Activated T-helper 2 cell treated with anti-CD3 and anti-CD28 coated beads, Interferon-gamma antibody, Interleukin-2, Interleukin-4, amounts not matched to agents 10 μg/mL and 5 μg/mL and 100 μg/mL, durations not matched to agents 14 hours and 24 hours and 36 hours (primary cell): ENCODE results near the gene NDUFV3. TPM values are rescaled to one million over a fixed set of nuclear protein-coding genes. Genes with fewer than 3 reads are reported as not detected.
"Not testable (repeated sequence)": the region's sequence is repeated elsewhere in the genome, so short reads cannot be mapped to it uniquely, and the experiment has no call there.

Experiments
- DNase-seq: peaks from one replicate; pipeline ENCODE4 v3.0.0; 2021; ENCODE audit warnings: low spot score
- H3K27ac Mint-ChIP-seq: one replicate; pipeline ENCODE4 v1.8.0; 2021; ENCODE audit warnings: mixed read lengths
- H3K27me3 Mint-ChIP-seq: one replicate; pipeline ENCODE4 v1.8.0; 2021; ENCODE audit warnings: low read depth, mixed read lengths
- H3K36me3 Mint-ChIP-seq: one replicate; pipeline ENCODE4 v1.8.0; 2021; ENCODE audit warnings: low read depth, mixed read lengths
- H3K4me1 Mint-ChIP-seq: one replicate; pipeline ENCODE4 v1.8.0; 2021; ENCODE audit warnings: low read depth, mixed read lengths
- H3K4me3 Mint-ChIP-seq: one replicate; pipeline ENCODE4 v1.8.0; 2021; ENCODE audit warnings: low read depth, mild to moderate bottlenecking, moderate library complexity, mixed read lengths
- H3K9me3 Mint-ChIP-seq: one replicate; pipeline ENCODE4 v1.8.0; 2021; ENCODE audit warnings: mixed read lengths
- intact Hi-C: fragments of 100-400 bp; cut with micrococcal nuclease; formaldehyde crosslinking; loops from one replicate; pipeline ENCODE4 v1.15.1; 2023
- total RNA-seq: library from RNA; stranded (reverse); gene quantifications from 2 replicates; pipeline ENCODE4 v1.2.3, GENCODE V29; 2022

Gene NDUFV3
- total RNA-seq, 1 donor from 2014 or later = 45.9 TPM

- DNase-seq, H3K4me3 Mint-ChIP-seq, H3K27ac Mint-ChIP-seq, H3K4me1 Mint-ChIP-seq, intact Hi-C loops, H3K36me3 Mint-ChIP-seq, H3K27me3 Mint-ChIP-seq, H3K9me3 Mint-ChIP-seq: not testable (repeated sequence)
These were observed 44.2 kb downstream of the NDUFV3 start for GRCh38 chr21:42937034-42937940.

DNA sequence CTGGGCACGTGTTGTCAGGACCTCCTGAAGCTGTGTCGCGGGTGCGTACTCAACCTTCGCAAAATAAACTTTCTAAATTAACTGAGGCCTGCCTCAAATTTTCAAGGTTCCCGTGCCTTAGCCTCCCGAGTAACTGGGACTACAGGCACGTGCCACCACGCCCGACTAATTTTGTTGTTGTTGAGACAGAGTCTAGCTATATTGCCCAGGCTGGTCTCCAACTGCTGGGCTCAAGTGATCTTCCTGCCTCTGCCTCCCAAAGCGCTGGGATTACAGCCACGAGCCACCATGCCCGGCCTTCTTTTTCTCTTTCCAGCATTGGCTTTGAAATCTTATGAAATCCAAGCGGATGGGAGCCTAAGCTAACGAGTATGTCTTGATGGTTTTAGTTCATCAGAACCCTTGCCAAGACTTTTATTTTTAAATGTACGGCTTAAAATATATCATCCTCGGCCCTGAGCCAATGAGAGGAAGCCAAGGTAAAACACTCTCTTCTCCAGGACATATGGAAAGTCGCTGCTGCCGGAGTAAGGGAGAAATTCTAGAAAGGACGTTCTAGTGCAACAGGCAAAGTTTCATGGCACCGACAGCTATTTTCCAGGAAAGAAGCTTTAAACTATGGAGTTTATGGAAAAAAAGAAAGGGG, 45.0 kb downstream of the NDUFV3 start:
- no peaks in the 10 kb centered on the region for H3K36me3 Mint-ChIP-seq
- no peak overlapping the region for H3K4me3 Mint-ChIP-seq
- intact Hi-C loops = no loop called here
- DNase-seq = no peak
- no peaks in the 10 kb centered on the region for H3K4me1 Mint-ChIP-seq
- H3K9me3 Mint-ChIP-seq = no peaks in the 10 kb centered on the region
- no peaks in the 10 kb centered on the region for H3K27me3 Mint-ChIP-seq
- no peak overlapping the region for H3K27ac Mint-ChIP-seq

GRCh38 chr21:42938606-42938995, 45.5 kb downstream of the NDUFV3 start:
- H3K36me3 Mint-ChIP-seq, H3K4me1 Mint-ChIP-seq, H3K27me3 Mint-ChIP-seq, DNase-seq, H3K27ac Mint-ChIP-seq, intact Hi-C loops, H3K9me3 Mint-ChIP-seq, H3K4me3 Mint-ChIP-seq: not testable (repeated sequence)

DNA sequence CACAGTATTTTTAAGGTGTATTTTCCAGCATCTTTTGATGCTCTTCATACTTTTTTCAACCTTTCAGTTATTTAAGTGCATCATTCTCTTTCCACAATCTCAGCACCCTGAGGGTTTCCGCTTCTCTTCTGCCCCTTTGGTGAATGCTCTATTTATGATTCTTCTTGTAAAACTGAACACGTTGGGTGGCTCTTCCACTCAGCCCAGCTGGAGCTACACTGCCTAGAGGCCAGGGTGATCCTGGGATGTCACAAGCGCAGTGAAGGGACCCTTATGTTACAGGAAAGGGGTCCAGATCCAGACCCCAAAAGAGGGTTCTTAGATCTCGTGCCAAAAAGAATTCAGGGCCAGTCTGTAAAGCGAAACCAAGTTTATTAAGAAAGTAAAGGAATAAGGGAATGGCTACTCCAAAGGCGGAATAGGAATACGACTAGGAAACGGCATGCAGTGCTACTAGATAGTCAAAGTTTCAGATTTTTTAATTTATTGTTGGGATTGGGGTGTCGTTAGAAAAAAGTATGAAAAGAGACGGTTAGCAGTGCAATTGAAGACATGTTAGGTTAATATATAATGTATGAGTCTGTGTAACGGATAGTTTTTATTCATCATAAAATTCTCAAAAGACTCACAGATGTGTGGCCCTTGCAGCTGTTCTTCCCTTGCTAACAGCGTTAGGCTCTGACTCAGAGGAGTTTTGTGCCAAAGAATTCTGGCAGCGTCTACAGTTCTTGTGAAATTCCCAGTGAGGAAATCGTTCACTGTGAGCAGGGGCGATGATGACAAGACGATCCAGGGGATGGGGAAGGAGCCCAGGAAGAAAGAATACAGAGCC, 46.7 kb downstream of the NDUFV3 start:
- intact Hi-C loops = no loop called here
- H3K9me3 Mint-ChIP-seq = no peaks in the 10 kb centered on the region
- no peak for DNase-seq
- H3K27ac Mint-ChIP-seq = no peak overlapping the region
- H3K27me3 Mint-ChIP-seq = no peaks in the 10 kb centered on the region
- H3K4me1 Mint-ChIP-seq = no peaks in the 10 kb centered on the region
- no peak overlapping the region for H3K4me3 Mint-ChIP-seq
- no peaks in the 10 kb centered on the region for H3K36me3 Mint-ChIP-seq

DNA sequence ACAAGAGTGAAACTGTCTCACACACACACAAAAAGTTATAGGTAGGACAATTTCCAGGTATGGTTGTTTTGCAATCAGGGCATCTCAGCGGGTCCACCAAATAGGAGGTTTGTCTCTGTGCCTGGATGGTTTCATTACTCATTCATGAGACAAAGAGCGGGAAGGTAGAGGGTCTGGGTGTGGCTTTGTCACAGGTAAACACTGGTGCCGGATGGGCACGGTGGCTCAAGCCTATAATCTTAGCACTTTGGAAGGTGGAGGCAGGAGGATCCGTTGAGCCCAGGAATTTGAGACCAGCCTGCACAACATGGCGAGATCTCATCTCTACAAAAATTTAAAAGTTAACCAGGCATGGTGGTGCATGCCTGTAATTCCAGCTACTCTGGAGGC, 48.6 kb downstream of the NDUFV3 start:
- Mint-ChIP-seq H3K27me3 (no peaks in the 10 kb centered on the region), H3K36me3 (no peaks in the 10 kb centered on the region), H3K27ac (no peak overlapping the region), H3K9me3 (no peaks in the 10 kb centered on the region), H3K4me1 (no peaks in the 10 kb centered on the region), H3K4me3 (no peak overlapping the region)
- intact Hi-C loops = no loop called here
- no peak for DNase-seq

DNA sequence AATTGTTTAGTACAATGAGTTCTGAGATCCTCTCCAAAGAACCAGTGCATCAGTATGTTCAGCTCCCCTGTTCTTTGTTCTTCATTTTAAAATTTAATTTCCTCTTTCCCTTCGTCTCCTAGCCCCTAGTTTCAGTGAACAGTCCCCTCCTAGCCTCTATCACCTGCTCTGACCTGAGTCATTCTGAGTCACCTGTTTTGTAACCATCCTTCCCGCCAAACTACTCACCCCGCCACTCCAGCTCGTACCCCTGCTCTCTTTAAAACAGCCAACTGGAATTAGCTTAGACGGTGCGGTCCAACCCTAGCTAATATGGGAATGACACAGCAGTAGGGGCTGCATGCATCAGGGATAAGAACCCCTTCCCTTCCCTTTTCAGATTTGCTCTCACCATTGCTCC, 49.1 kb downstream of the NDUFV3 start:
- no peaks in the 10 kb centered on the region for H3K9me3 Mint-ChIP-seq

GRCh38 chr21:42949094-42949755, 56.1 kb downstream of the NDUFV3 start:
- H3K27me3 Mint-ChIP-seq, H3K4me1 Mint-ChIP-seq, H3K27ac Mint-ChIP-seq, H3K4me3 Mint-ChIP-seq, H3K36me3 Mint-ChIP-seq, intact Hi-C loops, DNase-seq, H3K9me3 Mint-ChIP-seq: not testable (repeated sequence)

More for the DNA sequence above, 49.1 kb downstream of the NDUFV3 start:
- Mint-ChIP-seq H3K4me3 (no peak overlapping the region), H3K27ac (no peak overlapping the region), H3K27me3 (peaks cover 2% of the 10 kb centered on the region), H3K36me3 (no peaks in the 10 kb centered on the region), H3K4me1 (no peaks in the 10 kb centered on the region)
- intact Hi-C loops = no loop called here
- DNase-seq = no peak

- H3K27me3 Mint-ChIP-seq, H3K27ac Mint-ChIP-seq, H3K4me1 Mint-ChIP-seq, intact Hi-C loops, DNase-seq, H3K4me3 Mint-ChIP-seq, H3K9me3 Mint-ChIP-seq, H3K36me3 Mint-ChIP-seq: not testable (repeated sequence)
These were observed 58.1 kb downstream of the NDUFV3 start for GRCh38 chr21:42951193-42951592.

GRCh38 chr21:42956824-42957630, 63.9 kb downstream of the NDUFV3 start:
- no peak overlapping the region for H3K4me3 Mint-ChIP-seq
- H3K27me3 Mint-ChIP-seq = no peaks in the 10 kb centered on the region
- DNase-seq = no peak
- H3K4me1 Mint-ChIP-seq = peaks cover 2% of the 10 kb centered on the region
- H3K36me3 Mint-ChIP-seq = no peaks in the 10 kb centered on the region
- intact Hi-C loops = no loop called here
- H3K27ac Mint-ChIP-seq = no peak overlapping the region
- H3K9me3 Mint-ChIP-seq = no peaks in the 10 kb centered on the region

DNA sequence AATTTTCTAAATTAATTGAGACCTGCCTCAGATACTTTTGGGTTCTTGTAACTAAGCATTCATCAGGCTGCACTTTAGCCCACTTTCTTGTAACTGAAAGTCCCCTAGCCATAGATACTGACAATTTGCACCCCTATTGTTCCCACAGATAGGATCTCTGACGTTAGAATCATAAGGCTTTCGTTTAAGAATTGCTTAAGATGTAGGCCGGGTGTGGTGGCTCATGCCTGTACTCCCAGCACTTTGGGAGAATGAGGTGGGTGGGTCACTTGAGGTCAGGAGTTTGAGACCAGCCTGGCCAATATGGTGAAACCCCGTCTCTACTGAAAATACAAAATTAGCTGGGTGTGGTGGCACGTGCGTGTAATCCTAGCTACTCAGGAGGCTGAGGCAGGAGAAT, 65.0 kb downstream of the NDUFV3 start:
- H3K27ac Mint-ChIP-seq, intact Hi-C loops, H3K4me1 Mint-ChIP-seq, H3K27me3 Mint-ChIP-seq, DNase-seq, H3K36me3 Mint-ChIP-seq, H3K4me3 Mint-ChIP-seq, H3K9me3 Mint-ChIP-seq: not testable (repeated sequence)

GRCh38 chr21:42959728-42960127, 66.6 kb downstream of the NDUFV3 start:
- no peak for DNase-seq
- H3K27ac Mint-ChIP-seq = no peak overlapping the region
- no peaks in the 10 kb centered on the region for H3K9me3 Mint-ChIP-seq
- H3K36me3 Mint-ChIP-seq = no peaks in the 10 kb centered on the region
- intact Hi-C loops = no loop called here
- peaks cover 2% of the 10 kb centered on the region for H3K4me1 Mint-ChIP-seq
- peaks cover 2% of the 10 kb centered on the region for H3K27me3 Mint-ChIP-seq
- H3K4me3 Mint-ChIP-seq = no peak overlapping the region
